Measurements from ENCODE around the gene FAM83F.

FAM83F gene

GRCh38 chr22:40076702-40077645 is 82.2 kb downstream of the FAM83F start:
- peak; percentile 36 to 37 for DNase-seq

DNA sequence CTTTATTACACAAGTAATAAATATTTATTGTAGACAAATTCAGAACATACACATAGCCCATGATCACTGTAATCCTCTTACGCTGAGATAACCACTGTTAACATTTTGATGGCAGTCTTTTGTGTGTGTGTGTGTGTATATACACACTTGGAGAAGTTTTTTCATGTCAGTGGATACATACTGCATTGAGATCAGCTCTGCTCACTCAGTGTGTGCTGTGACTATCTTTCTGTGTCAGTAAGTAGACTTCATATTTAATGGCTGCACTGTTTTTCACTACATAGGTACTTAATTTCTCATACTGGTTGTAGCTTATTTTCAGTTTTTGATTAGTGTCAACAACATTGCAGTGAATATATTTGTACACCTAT is 82.9 kb downstream of the FAM83F start:
- DNase-seq: no peak

DNA sequence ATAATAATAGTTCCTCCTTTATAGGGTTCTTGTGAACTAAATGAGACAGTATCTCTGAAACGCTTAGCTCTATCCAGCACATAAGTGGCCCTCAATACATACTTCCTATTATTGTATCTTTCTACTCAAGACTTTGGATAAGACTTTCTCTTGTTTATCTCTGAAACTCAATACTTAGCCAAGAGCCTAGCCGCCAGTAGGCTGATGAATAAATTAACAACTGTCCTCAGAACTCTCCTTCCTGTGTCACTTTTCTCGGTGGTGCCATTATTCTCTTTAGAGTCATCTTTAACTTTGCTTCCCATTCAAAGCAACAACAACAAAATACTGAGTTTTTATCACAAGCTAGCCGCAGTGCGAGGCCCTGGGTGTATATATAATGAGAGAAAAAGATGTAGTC is 86.9 kb downstream of the FAM83F start:
- DNase-seq: no peak

DNA sequence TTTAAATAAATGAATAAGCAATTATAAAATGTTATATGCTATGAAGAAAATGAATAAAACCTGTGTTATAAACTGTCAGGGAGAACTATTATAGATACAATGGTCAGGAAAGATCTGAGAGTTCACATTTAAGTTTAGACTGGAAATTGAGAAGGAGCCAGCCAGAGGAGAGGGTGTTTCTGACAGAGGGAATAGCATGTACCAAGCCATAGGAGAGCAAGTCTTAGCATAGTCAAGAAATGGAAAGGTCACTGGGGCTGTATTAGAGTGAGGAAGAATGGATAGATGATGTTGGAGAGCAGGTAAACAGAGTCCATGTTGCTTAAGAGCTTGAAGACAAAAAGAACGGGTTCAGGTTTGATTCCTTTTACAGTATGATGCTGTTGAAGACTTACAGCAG is 87.4 kb downstream of the FAM83F start:
- no peak for DNase-seq

DNA sequence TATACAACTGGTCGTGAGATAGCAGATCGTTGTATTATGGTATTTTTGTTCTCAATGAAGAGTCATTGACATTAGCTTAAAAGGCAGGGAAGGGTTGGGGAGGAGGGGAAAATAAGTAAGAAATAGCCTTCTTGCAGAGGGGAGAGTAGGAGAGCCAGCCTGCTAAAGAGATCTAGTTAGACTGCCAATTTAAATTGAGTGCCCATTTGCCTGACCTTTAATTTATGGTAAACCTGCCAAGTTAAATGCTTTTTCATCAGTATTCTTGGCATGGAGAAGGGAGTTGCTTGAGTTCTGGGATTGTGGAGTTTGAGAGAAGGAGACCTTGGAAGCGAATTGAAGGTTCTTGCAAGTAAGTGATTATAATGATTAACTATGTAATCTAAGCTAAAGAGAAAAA is 89.0 kb downstream of the FAM83F start:
- no peak for DNase-seq

- DNase-seq: no peak
These were observed 89.5 kb downstream of the FAM83F start for GRCh38 chr22:40084246-40084645.

- DNase-seq: no peak
These were observed 94.1 kb downstream of the FAM83F start for GRCh38 chr22:40088818-40089217.
